ENCODE measurements around the gene KLHL30. TPM values are rescaled to one million over a fixed set of nuclear protein-coding genes. Genes with fewer than 3 reads are reported as not detected.

The KLHL30 gene
- total RNA-seq, 1 experiment from 2014 or later: 0.61 TPM

GRCh38 chr2:238092486-238093035 lies 45.9 kb upstream of the KLHL30 start:
- ATAC-seq (no peak), DNase-seq (ENCODE audit: low read depth, low spot score) (no peak)
- H3K4me3 ChIP-seq (replicated peaks in 1 of 2; ENCODE audit: low read depth in 1 of 2, low read length in 2 of 2): no peak overlapping the region
- no peaks in the 10 kb centered on the region for H3K4me1 ChIP-seq (ENCODE audit: control insufficient read depth in 1 of 2, insufficient read depth in 2 of 2, low read length in 2 of 2)
- no peaks in the 10 kb centered on the region for H4K20me1 ChIP-seq (ENCODE audit: insufficient read depth)
- no peak overlapping the region for H2AFZ ChIP-seq (ENCODE audit: low read depth, low read length, poor library complexity, severe bottlenecking)
- ChIA-PET CTCF (no interaction called here), POLR2A (no interaction called here), RAD21 (ENCODE audit: low non-redundant PET in 1 of 2, low total read pairs in 2 of 2, uncharacterized antibody in 2 of 2, unreplicated experiment in 2 of 2) (no interaction called here)
- no peak overlapping the region for H3K9ac ChIP-seq (ENCODE audit: low read length)
- no peaks in the 10 kb centered on the region for H3K27me3 ChIP-seq (ENCODE audit: insufficient read depth, low read length)
- no peak overlapping the region for H3K27ac ChIP-seq (ENCODE audit: low read depth, low read length)
- no peak for TF ChIP-seq SIN3A (IDR thresholded peaks at IDR 0.05; ENCODE audit: low read depth)
- TF ChIP-seq, protein P1, sequence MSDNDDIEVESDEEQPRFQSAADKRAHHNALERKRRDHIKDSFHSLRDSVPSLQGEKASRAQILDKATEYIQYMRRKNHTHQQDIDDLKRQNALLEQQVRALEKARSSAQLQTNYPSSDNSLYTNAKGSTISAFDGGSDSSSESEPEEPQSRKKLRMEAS (IDR thresholded peaks at IDR 0.05): no peak
- TF ChIP-seq CBX3 (IDR thresholded peaks at IDR 0.05; ENCODE audit: low read depth): no peak
- TF ChIP-seq SRF (IDR thresholded peaks at IDR 0.05; ENCODE audit: low read depth): no peak
- no peak for TF ChIP-seq JUND (IDR thresholded peaks at IDR 0.05)
- TF ChIP-seq ATF3 (IDR thresholded peaks at IDR 0.05): no peak
- TF ChIP-seq, protein P2, sequence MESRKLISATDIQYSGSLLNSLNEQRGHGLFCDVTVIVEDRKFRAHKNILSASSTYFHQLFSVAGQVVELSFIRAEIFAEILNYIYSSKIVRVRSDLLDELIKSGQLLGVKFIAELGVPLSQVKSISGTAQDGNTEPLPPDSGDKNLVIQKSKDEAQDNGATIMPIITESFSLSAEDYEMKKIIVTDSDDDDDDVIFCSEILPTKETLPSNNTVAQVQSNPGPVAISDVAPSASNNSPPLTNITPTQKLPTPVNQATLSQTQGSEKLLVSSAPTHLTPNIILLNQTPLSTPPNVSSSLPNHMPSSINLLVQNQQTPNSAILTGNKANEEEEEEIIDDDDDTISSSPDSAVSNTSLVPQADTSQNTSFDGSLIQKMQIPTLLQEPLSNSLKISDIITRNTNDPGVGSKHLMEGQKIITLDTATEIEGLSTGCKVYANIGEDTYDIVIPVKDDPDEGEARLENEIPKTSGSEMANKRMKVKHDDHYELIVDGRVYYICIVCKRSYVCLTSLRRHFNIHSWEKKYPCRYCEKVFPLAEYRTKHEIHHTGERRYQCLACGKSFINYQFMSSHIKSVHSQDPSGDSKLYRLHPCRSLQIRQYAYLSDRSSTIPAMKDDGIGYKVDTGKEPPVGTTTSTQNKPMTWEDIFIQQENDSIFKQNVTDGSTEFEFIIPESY (IDR thresholded peaks at IDR 0.05; ENCODE audit: extremely low read depth, insufficient replicate concordance, low read length): no peak
- TF ChIP-seq POLR2AphosphoS5 (IDR thresholded peaks at IDR 0.05; ENCODE audit: low read depth, low read length): no peak
- no peak for TF ChIP-seq FOSL1 (IDR thresholded peaks at IDR 0.05; ENCODE audit: low read depth)
- no peak for TF ChIP-seq SP1 (IDR thresholded peaks at IDR 0.05; ENCODE audit: low read depth)
- TF ChIP-seq, protein P3, sequence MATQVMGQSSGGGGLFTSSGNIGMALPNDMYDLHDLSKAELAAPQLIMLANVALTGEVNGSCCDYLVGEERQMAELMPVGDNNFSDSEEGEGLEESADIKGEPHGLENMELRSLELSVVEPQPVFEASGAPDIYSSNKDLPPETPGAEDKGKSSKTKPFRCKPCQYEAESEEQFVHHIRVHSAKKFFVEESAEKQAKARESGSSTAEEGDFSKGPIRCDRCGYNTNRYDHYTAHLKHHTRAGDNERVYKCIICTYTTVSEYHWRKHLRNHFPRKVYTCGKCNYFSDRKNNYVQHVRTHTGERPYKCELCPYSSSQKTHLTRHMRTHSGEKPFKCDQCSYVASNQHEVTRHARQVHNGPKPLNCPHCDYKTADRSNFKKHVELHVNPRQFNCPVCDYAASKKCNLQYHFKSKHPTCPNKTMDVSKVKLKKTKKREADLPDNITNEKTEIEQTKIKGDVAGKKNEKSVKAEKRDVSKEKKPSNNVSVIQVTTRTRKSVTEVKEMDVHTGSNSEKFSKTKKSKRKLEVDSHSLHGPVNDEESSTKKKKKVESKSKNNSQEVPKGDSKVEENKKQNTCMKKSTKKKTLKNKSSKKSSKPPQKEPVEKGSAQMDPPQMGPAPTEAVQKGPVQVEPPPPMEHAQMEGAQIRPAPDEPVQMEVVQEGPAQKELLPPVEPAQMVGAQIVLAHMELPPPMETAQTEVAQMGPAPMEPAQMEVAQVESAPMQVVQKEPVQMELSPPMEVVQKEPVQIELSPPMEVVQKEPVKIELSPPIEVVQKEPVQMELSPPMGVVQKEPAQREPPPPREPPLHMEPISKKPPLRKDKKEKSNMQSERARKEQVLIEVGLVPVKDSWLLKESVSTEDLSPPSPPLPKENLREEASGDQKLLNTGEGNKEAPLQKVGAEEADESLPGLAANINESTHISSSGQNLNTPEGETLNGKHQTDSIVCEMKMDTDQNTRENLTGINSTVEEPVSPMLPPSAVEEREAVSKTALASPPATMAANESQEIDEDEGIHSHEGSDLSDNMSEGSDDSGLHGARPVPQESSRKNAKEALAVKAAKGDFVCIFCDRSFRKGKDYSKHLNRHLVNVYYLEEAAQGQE (IDR thresholded peaks at IDR 0.05; ENCODE audit: low read depth): no peak
- no peak for TF ChIP-seq EZH2 (IDR thresholded peaks at IDR 0.05)
- TF ChIP-seq ELF1 (IDR thresholded peaks at IDR 0.05; ENCODE audit: borderline replicate concordance, low read depth): no peak
- no peak for TF ChIP-seq EGR1 (IDR thresholded peaks at IDR 0.05; ENCODE audit: low read depth)
- no peak for TF ChIP-seq POLR2A (IDR thresholded peaks at IDR 0.05; ENCODE audit: borderline replicate concordance, extremely low read depth, insufficient read depth, insufficient read length)
- H3K79me2 ChIP-seq (ENCODE audit: insufficient read depth, low read length): no peaks in the 10 kb centered on the region
- H3K9me3 ChIP-seq (ENCODE audit: control insufficient read depth in 1 of 2, insufficient read depth in 1 of 2, low read depth in 1 of 2, low read length in 2 of 2): no peaks in the 10 kb centered on the region
- no peak overlapping the region for H3K4me2 ChIP-seq (ENCODE audit: low read length)
- H3K9me2 ChIP-seq (ENCODE audit: insufficient read depth): no peaks in the 10 kb centered on the region
- no peaks in the 10 kb centered on the region for H3K36me3 ChIP-seq (ENCODE audit: control insufficient read depth in 1 of 2, insufficient read depth in 2 of 2, low read length in 2 of 2)
- intact Hi-C loops (cut with micrococcal nuclease): no loop called here
- no TSS peak for BruUV-seq (replicated peaks)
